ENCODE results near the gene CEP250.

Gene CEP250

DNA sequence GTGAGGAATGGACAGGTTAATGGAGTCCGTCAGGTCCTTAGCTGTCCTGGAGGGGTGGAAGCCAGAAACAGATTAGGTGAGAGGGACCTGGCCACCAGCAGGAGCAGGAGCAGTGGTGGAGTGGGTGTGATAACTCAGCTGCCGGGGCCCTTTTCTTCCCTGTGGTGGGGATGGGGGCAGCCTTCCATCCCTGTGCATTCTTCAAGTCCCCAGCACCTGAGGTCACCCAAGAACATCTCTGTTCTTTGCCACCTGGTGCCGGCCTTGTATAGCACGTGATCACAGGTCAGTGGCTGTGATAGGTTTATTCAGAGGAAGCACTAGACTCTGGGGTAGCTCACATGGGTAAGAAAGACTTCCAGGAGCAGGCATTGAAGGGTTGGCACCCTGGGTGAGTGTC lies 103.1 kb downstream of the CEP250 start:
- H3K4me3 ChIP-seq (ENCODE audit: low read depth, low read length) = no peak overlapping the region
- H3K36me3 ChIP-seq (replicated peaks) = peaks cover 38% of the 10 kb centered on the region
- no peaks in the 10 kb centered on the region for H3K27me3 ChIP-seq (replicated peaks)
- in situ Hi-C loops (cut with HindIII; ENCODE audit: low pct_ligation_motif_present, low sequenced_read_pairs) = no loop called here
- DNase-seq = no peak
- H3K27ac ChIP-seq = no peak overlapping the region
- TF ChIP-seq, protein P1, sequence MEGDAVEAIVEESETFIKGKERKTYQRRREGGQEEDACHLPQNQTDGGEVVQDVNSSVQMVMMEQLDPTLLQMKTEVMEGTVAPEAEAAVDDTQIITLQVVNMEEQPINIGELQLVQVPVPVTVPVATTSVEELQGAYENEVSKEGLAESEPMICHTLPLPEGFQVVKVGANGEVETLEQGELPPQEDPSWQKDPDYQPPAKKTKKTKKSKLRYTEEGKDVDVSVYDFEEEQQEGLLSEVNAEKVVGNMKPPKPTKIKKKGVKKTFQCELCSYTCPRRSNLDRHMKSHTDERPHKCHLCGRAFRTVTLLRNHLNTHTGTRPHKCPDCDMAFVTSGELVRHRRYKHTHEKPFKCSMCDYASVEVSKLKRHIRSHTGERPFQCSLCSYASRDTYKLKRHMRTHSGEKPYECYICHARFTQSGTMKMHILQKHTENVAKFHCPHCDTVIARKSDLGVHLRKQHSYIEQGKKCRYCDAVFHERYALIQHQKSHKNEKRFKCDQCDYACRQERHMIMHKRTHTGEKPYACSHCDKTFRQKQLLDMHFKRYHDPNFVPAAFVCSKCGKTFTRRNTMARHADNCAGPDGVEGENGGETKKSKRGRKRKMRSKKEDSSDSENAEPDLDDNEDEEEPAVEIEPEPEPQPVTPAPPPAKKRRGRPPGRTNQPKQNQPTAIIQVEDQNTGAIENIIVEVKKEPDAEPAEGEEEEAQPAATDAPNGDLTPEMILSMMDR (IDR thresholded peaks at IDR 0.05; ENCODE audit: low read depth, low read length, missing control alignments) = no peak

DNA sequence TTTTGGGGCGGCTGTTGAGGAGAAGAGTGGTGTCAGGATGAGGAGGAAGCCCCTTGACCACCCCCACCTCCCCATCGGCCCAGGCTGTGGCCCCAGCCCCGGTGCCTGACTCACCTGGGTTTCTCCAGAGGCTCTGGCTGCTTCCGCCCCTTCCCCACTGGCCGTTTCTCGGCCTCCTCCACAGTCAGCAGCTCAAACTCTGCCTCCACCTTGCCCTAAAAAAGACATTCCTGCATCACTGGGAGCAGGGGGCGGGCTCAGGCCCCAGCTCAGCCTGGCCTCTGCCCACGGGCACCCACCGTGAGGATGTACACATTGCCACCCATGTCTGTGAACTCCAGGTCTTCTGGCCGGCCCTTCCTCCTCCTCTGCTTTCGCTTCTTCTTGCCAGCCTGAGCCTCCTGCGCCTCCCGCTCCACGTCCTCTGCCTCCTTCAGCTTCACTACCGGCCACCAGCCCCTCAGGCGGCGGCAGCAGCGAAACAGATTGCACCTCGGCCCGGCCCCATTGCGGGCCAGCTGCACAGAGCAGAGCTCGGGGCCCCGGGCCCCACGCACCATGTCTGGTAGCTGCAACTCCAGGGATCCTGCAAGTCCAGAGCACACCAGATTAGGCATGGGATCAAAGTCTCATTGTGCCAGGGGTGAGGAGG lies 103.8 kb downstream of the CEP250 start:
- Histone ChIP-seq H3K4me3 (ENCODE audit: low read depth, low read length) (no peak overlapping the region), H3K36me3 (replicated peaks) (peaks cover 33% of the 10 kb centered on the region), H3K27me3 (replicated peaks) (no peaks in the 10 kb centered on the region), H3K27ac (no peak overlapping the region)
- in situ Hi-C loops (cut with HindIII; ENCODE audit: low pct_ligation_motif_present, low sequenced_read_pairs) = no loop called here
- TF ChIP-seq, protein P1 (IDR thresholded peaks at IDR 0.05; ENCODE audit: low read depth, low read length, missing control alignments) = no peak
- no peak for DNase-seq

DNA sequence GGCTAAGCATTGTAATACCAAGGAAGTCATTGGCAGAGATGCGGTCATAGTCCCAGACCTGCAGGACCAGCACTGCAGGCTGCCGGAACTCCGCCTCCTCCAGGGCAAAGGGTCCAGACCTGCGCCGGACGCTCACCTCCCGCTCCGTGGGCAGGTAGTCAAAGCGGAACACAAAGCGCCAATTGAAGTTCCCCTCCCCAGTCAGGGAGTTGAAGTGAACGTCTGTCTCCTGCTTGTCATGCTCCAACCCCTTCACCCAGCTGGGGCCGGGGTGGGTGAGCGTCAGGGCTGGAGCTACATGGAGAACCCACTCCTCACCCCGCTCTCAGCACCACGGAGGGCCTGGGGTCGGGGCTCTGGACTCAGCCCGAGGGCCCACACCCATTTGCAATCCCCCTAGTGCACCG lies 104.7 kb downstream of the CEP250 start:
- TF ChIP-seq, protein P1 (IDR thresholded peaks at IDR 0.05; ENCODE audit: low read depth, low read length, missing control alignments) = no peak
- no peak overlapping the region for H3K4me3 ChIP-seq (ENCODE audit: low read depth, low read length)

DNA sequence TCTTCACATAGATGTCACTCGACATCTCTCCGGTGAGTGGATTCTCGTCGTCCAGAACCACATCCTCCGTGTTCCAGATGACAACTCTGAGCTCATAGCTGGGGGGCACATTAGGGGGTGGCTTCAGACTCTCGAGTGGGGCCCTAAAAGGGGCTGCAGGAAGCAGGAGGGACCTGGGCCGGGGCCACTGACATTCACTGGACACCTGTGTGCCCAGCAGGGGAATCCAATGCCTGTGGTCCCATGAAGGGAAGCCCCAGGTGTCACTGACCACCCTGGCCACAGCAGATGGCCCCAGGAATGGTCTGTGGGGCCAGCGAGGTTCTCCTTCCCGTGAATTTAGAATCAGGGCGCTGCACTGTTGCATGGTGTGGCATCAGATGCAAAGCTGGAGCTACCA lies 105.1 kb downstream of the CEP250 start:
- Histone ChIP-seq H3K36me3 (replicated peaks) (peaks cover 24% of the 10 kb centered on the region), H3K4me3 (ENCODE audit: low read depth, low read length) (no peak overlapping the region), H3K27me3 (replicated peaks) (no peaks in the 10 kb centered on the region), H3K27ac (no peak overlapping the region)
- DNase-seq = no peak
- TF ChIP-seq, protein P1 (IDR thresholded peaks at IDR 0.05; ENCODE audit: low read depth, low read length, missing control alignments) = no peak
- in situ Hi-C loops (cut with HindIII; ENCODE audit: low pct_ligation_motif_present, low sequenced_read_pairs) = no loop called here

More for the DNA sequence above, 104.7 kb downstream of the CEP250 start:
- Histone ChIP-seq H3K27me3 (replicated peaks) (no peaks in the 10 kb centered on the region), H3K36me3 (replicated peaks) (peaks cover 24% of the 10 kb centered on the region), H3K27ac (no peak overlapping the region)
- no peak for DNase-seq
- in situ Hi-C loops (cut with HindIII; ENCODE audit: low pct_ligation_motif_present, low sequenced_read_pairs) = no loop called here

DNA sequence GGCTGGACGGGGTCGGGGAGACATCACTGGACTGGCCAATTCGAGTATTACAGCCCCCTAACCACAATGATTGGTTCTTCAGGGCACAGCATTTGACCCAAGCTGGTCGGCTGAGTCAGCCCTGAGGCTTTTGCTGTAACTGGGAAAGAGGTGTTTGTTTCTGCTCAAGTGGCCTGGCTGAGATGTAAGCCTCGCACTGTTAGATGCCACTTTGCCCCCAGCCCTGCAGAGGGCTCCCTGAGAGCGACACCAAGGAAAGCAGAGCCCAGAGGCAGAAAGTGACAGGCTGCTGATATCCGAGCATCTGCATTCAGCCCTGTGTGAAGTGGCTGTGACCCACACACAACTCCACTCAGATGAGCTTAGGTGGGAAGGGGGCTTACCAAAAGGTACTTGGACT lies 105.9 kb downstream of the CEP250 start:
- DNase-seq = peak; percentile 49
- no peak overlapping the region for H3K4me3 ChIP-seq (ENCODE audit: low read depth, low read length)
- TF ChIP-seq, protein P1 (IDR thresholded peaks at IDR 0.05; ENCODE audit: low read depth, low read length, missing control alignments) = peak; percentile 63
- H3K27ac ChIP-seq = no peak overlapping the region
- H3K36me3 ChIP-seq (replicated peaks) = peaks cover 19% of the 10 kb centered on the region
- H3K27me3 ChIP-seq (replicated peaks) = no peaks in the 10 kb centered on the region
- in situ Hi-C loops (cut with HindIII; ENCODE audit: low pct_ligation_motif_present, low sequenced_read_pairs) = no loop called here

DNA sequence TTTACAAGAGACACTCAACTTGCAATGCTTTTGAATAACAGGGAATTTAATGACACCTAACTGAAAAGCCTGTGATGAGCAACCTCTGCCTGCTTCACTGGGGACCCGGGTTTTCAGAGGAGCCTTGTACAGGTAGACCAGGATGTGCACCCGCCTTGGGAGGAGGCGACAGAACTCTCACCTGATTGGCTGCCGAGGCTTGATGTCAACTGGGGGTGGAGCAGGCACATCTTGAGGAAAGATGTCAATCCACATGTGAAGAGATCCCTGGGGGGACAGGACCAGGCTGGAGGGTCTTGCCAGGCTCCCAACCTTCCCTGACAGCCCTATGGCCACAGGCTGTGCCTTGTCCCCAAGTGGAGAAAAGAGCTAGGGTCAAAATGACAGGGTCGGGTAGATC lies 106.3 kb downstream of the CEP250 start:
- TF ChIP-seq, protein P1 (IDR thresholded peaks at IDR 0.05; ENCODE audit: low read depth, low read length, missing control alignments) = no peak
- Histone ChIP-seq H3K27me3 (replicated peaks) (no peaks in the 10 kb centered on the region), H3K27ac (no peak overlapping the region), H3K4me3 (ENCODE audit: low read depth, low read length) (no peak overlapping the region), H3K36me3 (replicated peaks) (peaks cover 15% of the 10 kb centered on the region)
- no peak for DNase-seq
- in situ Hi-C loops (cut with HindIII; ENCODE audit: low pct_ligation_motif_present, low sequenced_read_pairs) = no loop called here
